NCI-H226 (cell line): ENCODE data around the gene HELQ.
A peak's percentile ranks its signal among the peaks of the same experiment; 100 is the strongest.
"Not testable (repeated sequence)": the region's sequence is repeated elsewhere in the genome, so short reads cannot be mapped to it uniquely, and the experiment has no call there.

Experiments
- DNase-seq: peaks from one replicate; pipeline ENCODE4 v3.0.0-alpha.2; 2015

The HELQ gene

DNA sequence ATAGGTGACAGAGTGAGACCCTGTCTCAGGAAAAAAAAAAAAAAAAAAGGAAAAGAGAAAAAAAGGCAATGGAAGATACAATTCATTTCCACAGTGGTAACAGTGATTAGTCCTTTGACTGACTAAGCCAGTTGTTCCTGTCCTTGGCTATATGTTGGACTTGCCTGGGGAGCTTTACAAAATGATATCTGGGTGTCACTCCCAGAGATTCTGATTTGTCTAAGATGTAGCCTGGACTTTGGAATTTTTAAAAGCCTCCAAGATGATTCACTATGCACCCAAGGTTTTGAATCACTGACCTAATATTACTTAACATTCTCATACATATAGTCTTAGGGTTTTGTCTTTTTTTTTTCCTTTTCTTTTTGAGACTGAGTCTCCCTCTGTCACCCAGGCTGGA is 16.9 kb downstream of the HELQ start:
- no peak for DNase-seq

DNA sequence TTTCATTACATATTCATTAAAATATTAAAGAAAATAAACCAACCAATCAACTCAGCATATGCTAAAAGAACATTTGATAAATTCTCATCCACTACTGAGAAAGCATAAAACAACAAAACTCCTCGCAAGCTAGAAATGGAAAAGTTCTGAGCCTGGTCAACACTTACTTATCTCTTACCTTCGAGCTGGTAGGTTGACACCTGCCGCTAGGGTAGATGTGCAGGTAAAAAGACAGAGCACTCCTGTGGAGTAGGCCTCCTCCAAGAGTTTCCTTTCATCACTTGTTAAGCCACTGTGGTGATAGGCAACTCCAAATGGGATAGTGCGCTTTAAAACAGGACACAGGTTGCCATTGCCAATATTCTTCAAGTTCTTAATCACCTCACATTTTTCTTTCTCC is 18.9 kb downstream of the HELQ start:
- DNase-seq = no peak

DNA sequence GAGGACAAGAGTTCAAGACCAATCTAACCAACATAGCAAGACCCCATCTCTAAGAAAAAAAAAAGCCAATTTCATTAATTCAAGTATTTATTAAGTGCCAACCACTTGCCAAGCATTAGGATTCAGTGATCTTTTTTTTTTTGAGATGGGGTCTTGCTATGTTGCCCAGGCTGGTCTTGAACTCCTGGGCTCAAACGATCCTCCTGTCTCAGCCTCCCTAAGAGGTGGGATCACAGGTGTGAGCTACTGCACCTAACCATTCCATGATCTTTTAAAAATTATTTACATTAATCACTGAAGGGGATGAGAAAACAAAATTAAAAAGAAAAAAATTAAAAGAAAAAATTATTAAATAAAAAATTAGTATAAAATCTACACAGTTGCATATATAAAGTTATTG is 24.4 kb downstream of the HELQ start:
- DNase-seq = no peak

DNA sequence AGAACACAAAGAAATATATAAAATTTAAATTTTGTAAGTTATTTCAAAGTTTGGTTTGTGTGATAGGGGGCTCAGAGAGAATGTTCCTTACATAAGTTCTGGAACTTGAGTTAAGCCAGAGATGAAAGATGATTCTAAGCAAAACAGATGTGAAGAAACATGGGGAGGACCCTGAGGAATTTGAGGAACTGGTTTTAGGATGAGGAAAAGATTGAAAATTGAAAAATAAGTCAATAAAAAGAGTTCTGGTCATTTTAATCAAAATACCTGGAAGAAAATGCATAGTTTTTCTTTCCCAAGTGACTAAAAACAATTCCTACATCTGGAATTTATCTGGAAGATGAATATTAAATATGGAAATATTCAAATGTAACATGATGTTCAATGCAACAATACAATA is 37.4 kb downstream of the HELQ start:
- DNase-seq = no peak

DNA sequence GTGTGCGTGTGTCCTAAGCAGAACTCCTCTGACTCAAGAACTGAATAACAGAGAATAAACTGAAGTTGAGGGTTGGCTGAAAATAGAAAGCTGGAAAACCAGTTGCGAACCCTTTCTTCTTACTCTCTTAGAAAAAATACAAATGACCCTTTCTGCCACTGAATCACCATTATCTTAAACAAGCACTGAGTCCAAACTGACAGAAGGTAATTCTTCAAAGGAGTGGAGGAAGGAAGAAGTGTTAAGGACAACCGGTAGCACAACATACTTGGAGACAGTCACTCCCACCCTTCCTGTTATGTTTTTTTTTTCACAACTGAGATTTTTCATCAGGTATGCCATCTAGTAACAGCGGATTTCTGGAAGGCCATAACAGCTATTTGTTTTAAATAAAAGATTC is 38.1 kb downstream of the HELQ start:
- DNase-seq = no peak

DNA sequence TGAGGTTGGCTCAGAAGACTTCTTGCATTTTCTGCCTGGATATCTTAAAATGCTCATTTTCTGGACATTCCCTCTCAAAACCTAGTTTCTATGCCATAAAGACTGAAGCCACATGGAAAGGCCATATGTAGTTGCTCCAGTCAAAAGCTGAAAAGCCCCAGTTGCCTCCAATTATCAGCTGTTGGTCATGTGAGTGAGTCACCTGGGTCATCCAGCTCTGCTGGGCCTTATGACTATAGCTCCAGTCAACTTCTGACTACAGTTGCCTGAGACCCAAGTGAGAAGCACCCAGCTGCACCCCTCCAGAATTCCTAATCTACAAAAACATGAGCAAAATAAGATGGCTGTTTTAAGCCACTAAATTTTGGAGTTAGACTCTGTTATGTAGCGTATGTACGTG is 41.9 kb downstream of the HELQ start:
- DNase-seq = no peak

DNA sequence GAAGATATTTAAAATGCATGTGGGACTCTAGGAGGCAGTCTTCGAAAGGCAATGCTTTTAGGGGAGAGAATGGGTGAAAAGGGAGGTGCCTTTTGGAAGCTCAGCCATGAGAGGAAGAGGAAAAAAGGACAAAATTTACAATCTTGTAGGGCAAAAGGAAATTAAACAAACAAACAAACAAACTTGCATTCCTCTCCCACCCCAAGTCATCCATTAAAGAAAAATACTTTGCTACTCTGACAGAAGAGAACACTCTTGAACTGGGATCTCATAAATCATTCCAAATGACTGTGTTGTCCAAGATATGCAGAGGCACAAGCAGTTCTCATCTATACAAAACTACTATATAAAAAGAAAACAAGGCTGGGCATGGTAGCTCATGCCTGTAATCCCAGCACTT is 46.7 kb downstream of the HELQ start:
- DNase-seq = no peak

DNA sequence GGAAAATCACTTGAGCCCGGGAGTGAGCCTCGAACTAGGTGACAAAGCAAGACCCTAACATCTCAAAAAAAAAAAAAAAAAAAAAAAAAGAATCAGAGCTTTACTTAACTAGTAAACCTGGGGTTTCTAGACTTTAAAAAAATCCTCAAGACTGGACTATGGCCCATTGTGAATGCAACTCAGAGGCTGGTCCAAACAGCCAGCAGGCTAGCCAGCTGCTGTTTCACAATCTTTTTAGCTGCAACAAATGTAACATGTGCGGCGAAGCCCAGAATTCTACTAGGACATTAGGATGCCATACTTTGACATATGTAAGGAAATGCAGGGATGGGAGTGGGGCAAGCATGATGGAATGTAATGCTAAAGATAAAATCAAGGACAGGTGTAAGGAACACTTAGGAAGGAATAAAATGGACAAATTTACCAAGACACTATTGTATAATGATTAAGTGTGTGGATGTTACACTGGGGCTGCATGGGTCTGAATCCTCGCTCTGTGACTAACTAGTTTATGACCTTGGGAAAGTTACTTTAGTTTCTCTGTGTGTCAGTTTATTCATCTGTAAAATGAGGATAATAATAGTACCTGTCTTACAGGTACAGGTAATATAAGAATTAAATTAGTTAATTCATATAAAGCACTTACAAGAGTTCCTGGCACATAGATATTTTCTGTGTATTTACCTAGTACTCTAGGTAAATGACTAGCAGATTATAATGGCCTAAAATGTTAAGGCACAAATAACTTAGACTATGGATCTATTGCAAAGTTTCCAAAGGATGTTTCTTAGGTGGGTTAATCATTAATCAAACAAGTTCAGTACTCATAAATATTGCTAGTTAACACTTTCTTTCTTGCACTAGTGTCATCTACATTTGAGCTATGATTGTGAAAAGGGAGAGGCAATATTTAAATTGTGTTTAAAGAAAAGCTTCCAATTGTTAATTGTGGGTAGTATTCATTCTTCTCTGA is 49.5 kb downstream of the HELQ start:
- no peak for DNase-seq

DNA sequence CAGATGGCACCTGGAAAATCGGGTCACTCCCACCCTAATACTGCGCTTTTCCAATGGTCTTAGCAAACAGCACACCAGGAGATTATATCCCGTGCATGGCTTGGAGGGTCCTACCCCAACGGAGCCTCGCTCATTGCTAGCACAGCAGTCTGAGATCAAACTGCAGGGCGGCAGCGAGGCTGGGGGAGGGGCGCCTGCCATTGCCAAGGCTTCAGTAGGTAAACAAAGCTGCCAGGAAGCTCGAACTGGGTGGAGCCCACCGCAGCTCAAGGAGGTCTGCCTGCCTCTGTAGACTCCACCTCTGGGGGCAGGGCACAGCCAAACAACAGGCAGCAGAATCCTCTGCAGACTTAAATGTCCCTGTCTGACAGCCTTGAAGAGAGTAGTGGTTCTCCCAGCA is 57.5 kb downstream of the HELQ start:
- not testable (repeated sequence) for DNase-seq

DNA sequence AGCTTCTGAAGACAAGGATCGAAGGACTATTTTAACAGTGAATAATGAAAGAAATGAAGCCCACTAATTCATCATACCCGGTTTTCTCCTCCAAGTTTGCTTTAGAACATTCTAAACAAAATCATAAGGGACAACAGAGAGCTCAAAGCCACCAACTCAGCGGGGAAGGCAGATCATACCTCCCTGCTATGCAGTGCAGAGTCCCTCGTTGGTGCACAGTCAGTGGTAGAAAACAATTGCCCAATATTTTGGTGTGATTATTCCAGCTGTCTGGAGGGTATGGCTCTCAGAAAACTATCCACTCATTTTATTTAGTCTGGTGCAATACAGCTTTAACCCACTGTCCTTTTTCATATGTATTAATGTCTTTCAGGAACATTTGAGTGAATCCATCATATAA is 61.7 kb downstream of the HELQ start:
- no peak for DNase-seq

DNA sequence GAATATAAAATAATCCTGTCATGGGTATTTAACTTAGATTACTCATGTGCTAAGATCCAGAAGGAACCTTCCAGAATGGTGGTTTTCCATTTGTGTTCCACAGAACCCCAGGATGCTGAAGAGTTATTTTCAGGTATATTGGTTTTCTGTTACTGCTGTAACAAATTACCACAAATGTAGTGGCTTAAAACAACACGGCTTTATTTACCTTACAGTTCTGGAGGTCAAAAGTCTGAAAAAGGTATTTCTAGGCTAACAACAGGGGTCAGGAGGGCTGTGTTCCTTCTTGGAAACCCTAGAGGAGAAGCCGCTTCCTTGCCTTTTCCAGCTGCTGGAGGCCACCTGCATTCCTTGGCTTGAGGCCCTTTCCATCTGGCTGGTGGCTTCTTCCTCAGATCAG is 63.1 kb downstream of the HELQ start:
- DNase-seq = no peak

DNA sequence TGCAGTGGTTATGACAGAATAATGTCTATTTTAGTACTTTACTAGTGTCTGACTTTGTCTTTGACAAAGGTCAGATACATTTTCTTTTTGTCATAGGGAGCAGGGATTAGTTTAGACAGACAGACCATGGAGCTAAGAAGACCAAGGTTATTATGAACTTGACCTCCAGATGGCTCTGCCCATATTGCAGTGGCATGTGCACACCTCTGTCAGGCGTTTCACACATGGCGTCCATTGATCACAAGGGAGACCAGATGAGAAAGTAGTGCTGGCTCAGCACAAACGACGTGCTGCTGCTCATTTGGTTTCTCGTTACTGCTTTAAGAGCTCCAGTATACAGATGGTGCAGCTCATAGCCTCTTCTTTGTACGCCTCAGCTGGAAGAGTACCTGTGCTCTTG is 64.7 kb downstream of the HELQ start:
- DNase-seq = no peak

DNA sequence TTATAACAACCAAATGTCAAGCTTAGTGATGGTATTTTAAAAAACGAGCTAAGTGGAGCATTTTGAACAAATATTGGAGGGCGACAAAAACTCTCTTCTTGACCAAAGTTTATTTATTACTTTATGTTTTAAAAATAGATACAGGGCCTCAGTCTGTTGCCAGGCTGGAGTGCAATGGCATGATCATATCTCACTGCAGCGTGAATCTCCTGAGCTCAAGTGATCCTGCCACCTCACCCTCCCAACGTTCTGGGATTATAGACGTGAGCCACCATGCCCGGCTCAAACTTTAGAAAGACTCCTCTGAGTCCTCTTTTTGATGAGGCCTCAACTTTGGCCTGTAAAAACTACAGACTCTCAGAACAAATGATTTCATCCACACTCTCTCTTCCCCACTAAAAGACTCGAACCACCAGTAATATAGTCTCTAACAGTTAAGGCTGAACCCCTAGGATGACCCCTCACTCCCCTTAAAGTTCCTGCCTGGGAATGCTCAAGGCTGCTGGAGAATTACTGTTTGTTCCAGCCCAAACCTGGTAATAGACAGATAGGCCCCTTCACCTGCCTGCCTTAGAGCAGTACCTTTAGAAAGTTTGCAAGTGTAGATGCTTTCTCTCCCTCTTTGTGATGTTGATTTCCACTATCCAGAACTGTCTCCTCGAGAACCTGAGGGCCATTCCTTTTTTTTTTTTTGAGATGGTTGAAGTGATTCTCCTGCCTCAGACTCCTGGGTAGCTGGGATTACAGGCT is 65.7 kb downstream of the HELQ start:
- DNase-seq = no peak

DNA sequence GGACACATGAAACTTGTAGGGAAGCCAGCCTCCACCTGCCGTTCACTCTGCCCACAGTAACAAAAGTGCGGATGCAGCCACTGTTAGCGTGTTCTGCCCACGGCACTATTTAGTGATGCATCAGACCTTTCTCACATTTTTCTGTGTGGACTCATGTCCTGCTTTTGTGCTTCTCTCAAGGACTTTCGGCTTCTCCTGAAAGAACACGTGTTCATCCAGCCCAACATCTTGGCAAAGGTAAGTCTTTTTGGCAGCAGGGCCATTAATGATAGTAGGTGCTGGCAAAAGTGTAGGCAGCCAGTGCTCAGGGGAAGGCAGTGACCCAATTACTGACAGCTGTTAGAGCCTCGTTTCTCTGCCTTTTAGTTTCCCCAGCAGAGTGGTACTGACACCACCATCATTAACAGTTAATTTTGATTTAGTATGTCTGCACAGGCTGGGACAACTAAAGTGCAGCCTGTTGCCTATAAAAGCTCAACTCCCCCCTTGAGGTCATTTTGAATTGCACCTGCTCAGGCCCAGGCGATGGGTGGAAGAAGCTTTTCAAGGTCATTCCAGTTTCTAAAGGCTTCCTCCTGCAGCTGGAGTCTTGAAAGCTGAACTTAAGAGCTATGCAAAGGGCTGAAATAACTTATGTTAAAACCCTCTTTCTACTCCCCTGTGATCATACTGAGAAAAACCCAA is 66.4 kb downstream of the HELQ start:
- DNase-seq = no peak

DNA sequence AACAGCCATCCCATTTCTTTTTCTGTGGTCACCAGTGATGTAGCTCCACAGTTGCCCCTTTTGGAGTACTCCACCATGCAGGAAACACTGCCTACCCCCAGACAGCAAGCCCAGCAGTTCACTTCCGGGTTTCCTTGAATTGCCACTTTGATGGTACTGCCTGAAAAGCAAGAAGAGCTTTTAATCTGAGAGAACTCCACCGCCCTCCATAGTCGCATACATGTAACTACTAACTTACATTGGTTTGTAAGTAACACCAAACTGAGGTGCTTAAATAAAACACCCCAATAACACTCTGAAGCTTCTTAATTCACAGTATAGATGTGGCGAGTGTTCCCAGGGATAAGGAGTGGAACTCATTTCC is 67.3 kb downstream of the HELQ start:
- no peak for DNase-seq

DNA sequence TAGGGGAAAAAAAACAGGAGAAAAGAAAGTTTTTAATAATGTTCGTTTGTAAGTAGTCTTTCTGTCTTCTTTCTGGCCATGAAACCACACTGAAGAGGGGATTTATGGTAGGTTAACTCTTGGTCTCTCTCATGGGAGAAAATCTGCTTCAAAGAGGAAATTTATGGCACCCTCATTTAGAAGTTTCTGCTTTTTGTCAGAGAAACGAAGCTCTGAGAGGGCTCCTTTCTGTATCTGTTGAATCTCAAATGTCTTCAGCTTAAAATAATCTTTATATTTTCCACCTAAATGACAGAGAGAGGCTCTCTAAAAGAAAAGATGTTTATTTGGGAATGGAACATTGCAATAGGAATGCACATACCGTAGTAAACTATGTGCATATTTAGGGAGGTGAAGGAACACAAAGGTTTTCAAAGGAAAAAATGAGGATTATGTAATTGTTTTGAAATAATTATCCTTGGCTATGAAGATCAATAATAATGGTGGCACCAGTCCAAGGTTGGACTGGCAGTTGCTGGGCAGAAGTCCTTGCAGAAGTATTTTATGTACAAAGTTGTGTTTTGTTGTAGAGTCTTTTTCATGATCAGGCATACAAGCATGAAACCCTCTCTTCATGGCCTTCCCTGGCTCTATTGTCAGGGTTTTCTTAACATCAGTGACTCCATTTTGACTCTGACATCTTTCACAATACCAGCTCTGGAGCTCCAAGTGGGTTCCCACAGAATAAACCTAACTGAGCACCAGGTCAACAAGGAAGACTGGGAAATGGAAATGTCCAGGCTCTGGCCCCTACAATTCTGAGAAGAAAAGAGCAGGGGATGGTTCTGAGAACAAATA is 67.9 kb downstream of the HELQ start:
- DNase-seq = no peak

DNA sequence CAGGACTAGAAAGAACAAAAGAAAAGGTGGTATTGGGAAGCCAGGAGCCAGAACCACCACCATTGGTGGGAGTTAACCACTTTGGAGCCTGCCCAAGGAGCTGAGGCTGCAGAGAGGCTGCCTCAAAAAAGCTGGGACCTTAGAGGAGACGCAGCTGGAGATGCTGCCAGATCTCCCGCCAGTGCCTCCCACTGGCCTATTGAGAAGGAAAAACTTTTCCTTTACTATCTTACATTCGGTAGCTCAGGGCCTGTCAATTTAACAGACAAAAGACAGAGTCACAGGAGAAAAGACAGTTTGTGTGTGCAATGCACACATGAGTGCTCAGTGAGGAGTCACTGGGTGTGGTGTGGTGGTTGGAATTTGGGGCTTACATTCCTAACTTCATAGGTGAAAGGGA is 68.6 kb downstream of the HELQ start:
- peak; percentile 18 for DNase-seq

DNA sequence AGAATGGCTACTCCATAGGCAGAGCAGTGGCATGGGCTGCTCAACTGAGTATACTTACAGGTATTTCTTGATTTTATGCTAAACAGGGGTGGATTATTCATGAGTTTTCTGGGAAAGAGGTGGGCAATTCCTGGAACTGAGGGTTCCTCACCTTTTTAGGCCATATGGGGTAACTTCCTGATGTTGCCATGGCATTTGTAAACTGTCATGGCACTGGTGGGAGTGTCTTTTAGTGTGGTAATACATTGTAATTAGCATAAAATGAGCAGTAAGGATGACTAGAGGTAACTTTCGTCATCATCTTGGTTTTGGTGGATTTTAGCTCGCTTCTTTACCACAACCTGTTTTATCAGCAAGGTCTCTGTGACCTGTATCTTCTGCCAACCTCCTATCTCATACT is 72.8 kb downstream of the HELQ start:
- no peak for DNase-seq

DNA sequence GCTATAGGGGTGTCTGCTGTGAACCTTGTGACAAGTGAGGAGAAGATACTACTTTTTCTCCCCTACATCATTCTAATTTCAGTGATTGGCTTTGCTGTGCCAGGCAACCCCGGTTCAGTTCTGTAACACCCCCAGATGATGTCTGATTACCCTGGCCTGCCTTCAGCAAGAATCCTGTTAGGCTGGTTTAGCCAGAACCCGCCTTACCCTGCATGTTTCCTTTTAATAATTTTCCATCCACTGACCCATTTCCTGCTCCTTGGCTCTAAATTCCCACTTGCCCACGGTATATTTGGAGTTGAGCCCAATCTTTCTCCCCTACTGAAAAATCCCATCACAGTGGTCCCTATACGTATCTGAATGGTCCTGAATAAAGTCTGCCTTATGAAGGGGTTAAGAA is 74.5 kb downstream of the HELQ start:
- DNase-seq = no peak

DNA sequence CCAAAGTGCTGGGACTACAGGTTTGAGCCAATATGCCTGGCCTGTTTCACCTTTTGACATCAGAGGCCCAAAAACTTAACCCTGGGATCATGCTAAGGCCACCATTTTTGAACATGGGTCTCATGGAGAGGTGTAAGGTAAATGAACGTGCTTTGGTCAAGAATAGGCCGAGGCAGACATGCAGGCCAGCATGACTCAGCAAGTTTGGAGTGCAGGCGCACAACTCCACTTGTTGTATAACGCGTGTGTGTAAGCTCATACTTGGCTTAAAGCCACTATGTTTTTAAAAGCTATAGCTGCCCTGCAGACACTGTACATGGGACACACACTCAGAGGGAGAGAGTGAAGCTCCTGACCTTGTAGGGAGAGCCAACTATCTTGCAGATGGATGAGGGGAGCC is 77.2 kb downstream of the HELQ start:
- no peak for DNase-seq

DNA sequence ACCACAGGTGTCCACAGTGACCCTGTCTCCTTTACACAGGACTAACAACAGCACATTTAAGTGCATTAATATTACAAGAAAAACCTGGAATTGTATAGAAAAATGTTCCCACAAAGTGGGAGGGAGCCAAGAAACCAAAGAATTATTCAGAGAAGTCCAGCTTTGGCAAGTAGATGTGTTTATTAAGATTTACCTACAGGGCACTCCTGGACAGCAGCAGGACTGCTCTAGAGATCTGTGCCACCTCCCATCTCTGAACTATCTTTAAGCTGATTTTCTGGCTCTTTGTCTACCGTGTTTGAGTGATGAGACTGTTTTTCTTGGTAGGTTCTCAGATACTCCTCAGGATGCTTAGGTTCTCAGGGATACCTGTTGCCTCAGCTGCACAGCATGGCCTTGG is 82.7 kb downstream of the HELQ start:
- DNase-seq = no peak

DNA sequence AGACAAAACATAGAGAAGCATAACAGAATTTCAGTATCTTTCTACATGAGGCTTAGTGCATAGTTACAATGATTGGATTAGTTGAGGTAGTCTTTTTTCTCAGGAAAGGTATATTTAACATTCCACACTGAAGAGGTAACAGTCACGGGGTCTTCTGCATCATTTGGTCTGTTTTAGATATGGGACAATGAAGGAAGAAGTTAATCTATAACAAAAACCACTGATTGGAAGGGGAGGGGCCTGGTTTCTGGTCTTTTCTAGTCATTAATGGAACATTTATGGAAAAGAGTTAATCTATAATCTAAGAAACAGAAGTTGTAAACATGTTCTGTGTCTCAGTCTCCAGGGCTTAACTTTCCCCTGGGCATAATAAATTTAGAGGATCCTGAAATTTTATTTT is 83.7 kb downstream of the HELQ start:
- DNase-seq = no peak

DNA sequence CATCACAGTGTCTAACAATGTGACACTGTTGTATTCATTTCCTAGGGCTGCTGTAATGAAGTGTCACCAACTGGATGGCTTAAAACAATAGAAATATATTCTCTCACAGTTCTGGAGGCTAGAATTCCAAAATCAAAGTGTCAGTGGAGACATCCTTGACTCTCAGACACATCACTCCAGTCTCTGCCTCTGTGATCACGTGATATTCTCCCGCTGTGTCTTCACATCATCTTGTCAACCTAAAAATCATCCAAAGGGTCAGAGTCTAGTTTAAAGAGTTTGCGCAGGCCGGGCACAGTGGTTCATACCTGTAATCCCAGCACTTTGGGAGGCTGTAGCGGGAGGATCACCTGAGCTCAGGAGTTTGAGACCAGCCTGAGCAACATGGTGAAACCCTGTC is 84.4 kb downstream of the HELQ start:
- DNase-seq = no peak
